H1 (cell line): ENCODE measurements around the gene PANX1. TPM values are rescaled to one million over a fixed set of nuclear protein-coding genes. Genes with fewer than 3 reads are reported as not detected.

ENCODE experiments used
- CTCF ChIA-PET: fragments of 300-600 bp; sonication (Branson Sonifier 250); formaldehyde crosslinking; loops from one replicate; lab custom pipeline; 2021; ENCODE audit not compliant: partially characterized antibody; lab: Charles Lee
- POLR2A ChIA-PET: fragments of 300-600 bp; sonication (Branson Sonifier 250); formaldehyde crosslinking; loops from one replicate; lab custom pipeline; 2021; ENCODE audit warnings: inconsistent platforms; ENCODE audit not compliant: partially characterized antibody; lab: Charles Lee
- DNase-seq, 2 experiments: peaks; one replicate each; pipeline versions ENCODE4 v3.0.0 to v3.0.0-alpha.2; 2010 to 2022; ENCODE audit warnings: low spot score in 2 of 2, low read depth in 1 of 2, mixed read lengths in 1 of 2
- FAIRE-seq: peaks from 2 replicates; lab custom pipeline; 2011; peaks lifted over from hg19 to GRCh38; lab: Jason Lieb, UNC
- H2AFZ ChIP-seq: 2 replicates; pipeline ENCODE4 v1.8.1; 2012; ENCODE audit warnings: low read length, inconsistent platforms
- H2AK5ac ChIP-seq: 2 replicates; pipeline ENCODE4 v1.6.1; 2013; ENCODE audit warnings: low read depth, low read length
- H2BK120ac ChIP-seq: replicated peaks from 2 replicates; pipeline ENCODE3; 2013; ENCODE audit warnings: low read depth, low read length, inconsistent platforms
- H2BK12ac ChIP-seq: 2 replicates; pipeline ENCODE4 v1.6.1; 2013; ENCODE audit warnings: low read depth, low read length
- H2BK15ac ChIP-seq: 2 replicates; pipeline ENCODE4 v1.6.1; 2013; ENCODE audit warnings: low read length
- H2BK20ac ChIP-seq: 2 replicates; pipeline ENCODE4 v1.6.1; 2013; ENCODE audit warnings: low read length
- H2BK5ac ChIP-seq: 2 replicates; pipeline ENCODE4 v1.6.1; 2013; ENCODE audit warnings: low read depth, low read length
- H3K14ac ChIP-seq: 2 replicates; pipeline ENCODE4 v1.6.1; 2013; ENCODE audit warnings: inconsistent platforms; ENCODE audit not compliant: insufficient read length
- H3K18ac ChIP-seq: 2 replicates; pipeline ENCODE4 v1.6.1; 2013; ENCODE audit warnings: low read length; ENCODE audit errors: extremely low read depth
- H3K23ac ChIP-seq: 2 replicates; pipeline ENCODE4 v1.6.1; 2013; ENCODE audit warnings: inconsistent platforms; ENCODE audit not compliant: insufficient read length
- H3K23me2 ChIP-seq: 2 replicates; pipeline ENCODE4 v1.6.1; 2013; ENCODE audit warnings: low read depth, low read length
- H3K27ac ChIP-seq: 2 replicates; pipeline ENCODE4 v1.6.1; 2011; ENCODE audit warnings: low read depth, low read length, inconsistent platforms
- H3K27me3 ChIP-seq, 4 experiments: replicated peaks in 1 of 4; 1 replicate in 1 of 4; 2 replicates in 3 of 4; pipeline versions ENCODE4 v1.6.1 to v1.8.1; 2011 to 2013; ENCODE audit warnings: low read length in 3 of 4, mild to moderate bottlenecking in 3 of 4, inconsistent platforms in 2 of 4, mixed read lengths in 2 of 4, moderate library complexity in 1 of 4; ENCODE audit not compliant: control insufficient read depth in 3 of 4, insufficient read depth in 3 of 4; ENCODE audit errors: extremely low read depth in 1 of 4
- H3K36me3 ChIP-seq, 4 experiments: 2 replicates each; pipeline versions ENCODE4 v1.6.1 to v1.8.1; 2011 to 2013; ENCODE audit warnings: mild to moderate bottlenecking in 4 of 4, low read length in 3 of 4, moderate library complexity in 2 of 4, control low read depth in 1 of 4, inconsistent platforms in 1 of 4; ENCODE audit not compliant: insufficient read depth in 4 of 4, control insufficient read depth in 2 of 4
- H3K4ac ChIP-seq: replicated peaks from 2 replicates; pipeline ENCODE3; 2013; ENCODE audit warnings: low read length, low read depth, mixed read lengths, inconsistent platforms; ENCODE audit not compliant: insufficient read length
- H3K4me1 ChIP-seq, 4 experiments: replicated peaks in 1 of 4; 1 replicate in 1 of 4; 2 replicates in 3 of 4; pipeline versions ENCODE4 v1.6.1 to v1.8.1; 2011 to 2013; ENCODE audit warnings: low read length in 3 of 4, inconsistent platforms in 2 of 4, mixed read lengths in 1 of 4; ENCODE audit not compliant: insufficient read depth in 4 of 4, control insufficient read depth in 3 of 4
- H3K4me2 ChIP-seq, 2 experiments: 2 replicates each; pipeline versions ENCODE4 v1.6.1 to v1.8.1; 2011 to 2013; ENCODE audit warnings: low read depth in 2 of 2, low read length in 2 of 2, control low read depth in 1 of 2, inconsistent platforms in 1 of 2, mild to moderate bottlenecking in 1 of 2; ENCODE audit not compliant: insufficient read depth in 1 of 2
- H3K4me3 ChIP-seq, 4 experiments: fragments of 200-600, 300-600 bp in 1 of 4; sonication (generic), shearing (Covaris generic), sonication (Bioruptor Twin) in 1 of 4; 2 replicates each; pipeline versions ENCODE4 v1.5.1 to v1.8.1; 2011 to 2016; ENCODE audit warnings: low read length in 4 of 4, low read depth in 3 of 4, control low read depth in 2 of 4, inconsistent platforms in 2 of 4, mild to moderate bottlenecking in 2 of 4, mixed read lengths in 1 of 4, moderate library complexity in 1 of 4; ENCODE audit not compliant: insufficient read depth in 2 of 4; ENCODE audit errors: extremely low read depth in 1 of 4
- H3K56ac ChIP-seq: replicated peaks from 2 replicates; pipeline ENCODE3; 2013; ENCODE audit warnings: low read depth, mild to moderate bottlenecking, mixed read lengths, low read length, inconsistent platforms; ENCODE audit not compliant: insufficient read length
- H3K79me1 ChIP-seq: 2 replicates; pipeline ENCODE4 v1.6.1; 2013; ENCODE audit warnings: low read depth, low read length, control low read depth
- H3K79me2 ChIP-seq, 2 experiments: 2 replicates each; pipeline versions ENCODE4 v1.6.1 to v1.8.1; 2012 to 2013; ENCODE audit warnings: low read length in 2 of 2, mild to moderate bottlenecking in 2 of 2, inconsistent platforms in 1 of 2; ENCODE audit not compliant: insufficient read depth in 2 of 2, control insufficient read depth in 1 of 2
- H3K9ac ChIP-seq, 4 experiments: replicated peaks in 1 of 4; 1 replicate in 1 of 4; 2 replicates in 3 of 4; pipeline versions ENCODE4 v1.6.1 to v1.8.1; 2011 to 2013; ENCODE audit warnings: low read depth in 3 of 4, low read length in 3 of 4, control low read depth in 2 of 4, mild to moderate bottlenecking in 2 of 4, moderate library complexity in 2 of 4, inconsistent platforms in 1 of 4; ENCODE audit errors: extremely low read depth in 1 of 4
- H3K9me3 ChIP-seq, 2 experiments: 2 replicates each; pipeline versions ENCODE4 v1.6.1 to v1.8.1; 2012 to 2013; ENCODE audit warnings: mild to moderate bottlenecking in 2 of 2, moderate library complexity in 2 of 2, control low read depth in 1 of 2, inconsistent platforms in 1 of 2, low read depth in 1 of 2, low read length in 1 of 2, mixed read lengths in 1 of 2; ENCODE audit not compliant: insufficient read depth in 2 of 2
- H4K20me1 ChIP-seq, 2 experiments: replicated peaks in 1 of 2; 2 replicates each; pipeline versions ENCODE3 to v1.8.1; 2011 to 2013; ENCODE audit warnings: inconsistent platforms in 2 of 2, low read length in 2 of 2, mild to moderate bottlenecking in 1 of 2; ENCODE audit not compliant: insufficient read depth in 2 of 2, control insufficient read depth in 1 of 2
- H4K5ac ChIP-seq: 2 replicates; pipeline ENCODE4 v1.6.1; 2013; ENCODE audit warnings: low read length, low read depth, mixed read lengths, inconsistent platforms; ENCODE audit not compliant: insufficient read length
- H4K8ac ChIP-seq: 2 replicates; pipeline ENCODE4 v1.8.0; 2013; ENCODE audit warnings: mild to moderate bottlenecking, moderate library complexity, low read length, inconsistent platforms; ENCODE audit not compliant: insufficient read depth; ENCODE audit errors: extremely low read depth
- H4K91ac ChIP-seq: replicated peaks from 2 replicates; pipeline ENCODE3; 2013; ENCODE audit warnings: low read length, mixed read lengths, inconsistent platforms; ENCODE audit not compliant: insufficient read length
- BRCA1 ChIP-seq: IDR thresholded peaks from 2 replicates; pipeline ENCODE4 v1.6.1; 2012; ENCODE audit warnings: low read depth, low read length, improper control_type of control experiment
- CHD1 ChIP-seq: IDR thresholded peaks from 2 replicates; pipeline ENCODE4 v1.6.1; 2012; ENCODE audit warnings: low read depth, low read length, improper control_type of control experiment
- PHF8 ChIP-seq: fragments of 200-600 bp; sonication (generic); conservative IDR thresholded peaks from 2 replicates; pipeline ENCODE4 v1.7.1; 2012; ENCODE audit warnings: low read depth, mild to moderate bottlenecking, inconsistent platforms, low read length, moderate library complexity
- POLR2A ChIP-seq, 2 experiments: IDR thresholded peaks; 1 replicate in 1 of 2; 2 replicates in 1 of 2; pipeline ENCODE4 v1.6.1; 2011; ENCODE audit warnings: low read depth in 2 of 2, low read length in 2 of 2, mild to moderate bottlenecking in 2 of 2; ENCODE audit errors: control extremely low read depth in 1 of 2
- SIX5 ChIP-seq: IDR thresholded peaks from 2 replicates; pipeline ENCODE4 v1.6.1; 2011; ENCODE audit warnings: mild to moderate bottlenecking, low read depth, low read length
- TAF7 ChIP-seq: optimal IDR thresholded peaks from 2 replicates; pipeline ENCODE3; 2011; ENCODE audit warnings: low read depth, mild to moderate bottlenecking, inconsistent platforms, low read length, moderate library complexity, borderline replicate concordance
- TCF12 ChIP-seq: IDR thresholded peaks from 2 replicates; pipeline ENCODE4 v1.6.1; 2011; ENCODE audit warnings: low read depth, mild to moderate bottlenecking, low read length
- WGBS, 2 experiments: shearing (Covaris generic) in 1 of 2; methylation state at CpG; one replicate each; pipeline versions ENCODE4 v1.1.6 to v1.1.7; 2013 to 2015; ENCODE audit warnings: low lambda C conversion rate in 2 of 2, mixed read lengths in 2 of 2, inconsistent platforms in 1 of 2, low coverage in 1 of 2, missing lambda C conversion rate in 1 of 2; ENCODE audit not compliant: insufficient replicate concordance in 2 of 2, insufficient coverage in 1 of 2, insufficient read length in 1 of 2; ENCODE audit errors: extremely low coverage in 1 of 2, missing lambda C conversion rate in 1 of 2; 5-methylcytosine and 5-hydroxymethylcytosine counted together
- polyA plus RNA-seq, 7 experiments: library from polyadenylated mRNA; depleted of rRNA in 3 of 7; stranded (reverse) in 5 of 7; unstranded in 2 of 7; fragments of >200 nt in 5 of 7; fragments of 200-250 nt in 2 of 7; gene quantifications; 1 replicate in 5 of 7; 2 replicates in 1 of 7; 4 replicates in 1 of 7; pipeline versions ENCODE4 v1.2.1 to v1.2.3, GENCODE V29; 2011 to 2013; ENCODE audit warnings: missing spikeins in 2 of 7, mixed read lengths in 2 of 7
- total RNA-seq: library from RNA; stranded (reverse); fragmentation: NEBNext Ultra II Directional; extraction: Animal tissue kit (Norgen Biotek cat#: 25700); gene quantifications from 2 replicates; pipeline ENCODE4 v1.2.1, GENCODE V29; 2021

The PANX1 gene
- total and polyA plus RNA-seq, 2 of the 8 experiments (the other 6 are each of a cell fraction or from before 2014, with no cell fraction given) = 15.9 to 35.2 TPM

DNA sequence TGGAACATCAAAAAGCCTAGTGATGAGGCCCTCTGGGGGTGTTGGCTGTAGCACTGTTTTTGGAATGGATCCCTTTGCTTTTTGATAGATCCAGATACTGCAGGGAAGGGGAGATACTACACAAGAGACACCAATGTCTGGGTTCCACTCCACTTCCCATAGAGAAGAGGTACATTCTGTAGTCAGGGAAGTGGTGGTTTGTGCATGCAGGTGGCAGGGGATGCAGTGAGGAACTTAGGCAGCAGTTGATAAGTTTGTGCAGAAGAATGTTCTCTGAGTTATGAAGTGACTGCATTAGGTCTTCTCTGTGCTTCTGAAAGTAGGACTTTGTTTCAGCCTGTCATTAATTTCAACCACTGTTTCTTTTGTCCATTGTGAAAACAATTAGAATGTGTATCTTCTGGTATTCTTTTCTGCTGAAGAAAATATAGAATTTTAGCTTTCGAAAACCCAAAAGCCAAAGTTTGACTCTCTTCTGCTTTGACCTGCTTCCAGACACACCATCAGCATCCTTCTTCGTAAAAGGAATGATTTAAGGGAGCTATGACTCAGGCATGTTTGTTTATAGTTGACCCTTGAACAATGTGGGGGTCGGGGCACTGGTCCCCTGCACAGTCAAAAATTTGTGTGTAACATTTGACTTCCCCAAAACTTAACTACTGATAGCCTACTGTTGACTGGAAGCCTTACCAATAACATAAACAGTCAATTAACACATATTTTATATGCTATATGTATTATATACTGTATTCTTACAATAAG lies 25.6 kb downstream of the PANX1 start:
- Histone ChIP-seq H4K20me1 (peaks cover 30 to 34% of the 10 kb centered on the region in 2 experiments), H3K4me2 (no peak overlapping the region), H3K4ac (no peak overlapping the region), H2BK120ac (no peak overlapping the region), H3K18ac (no peak overlapping the region), H3K27ac (no peak overlapping the region), H3K56ac (no peak overlapping the region), H2BK12ac (no peak overlapping the region), H3K79me2 (peaks cover 43 to 77% of the 10 kb centered on the region in 2 experiments), H3K23ac (no peak overlapping the region), H3K27me3 (no peaks in the 10 kb centered on the region), H3K4me1 (peaks cover 7 to 19% (median 15%) of the 10 kb centered on the region in 4 experiments), H3K36me3 (peaks cover 0 to 26% (median 10%) of the 10 kb centered on the region in 4 experiments; a peak in 5 of 8 replicates), H3K9ac (no peak overlapping the region), H2BK20ac (no peak overlapping the region), H4K91ac (no peak overlapping the region), H2BK5ac (no peak overlapping the region), H4K5ac (no peak overlapping the region), H3K14ac (no peak overlapping the region), H4K8ac (no peak overlapping the region), H2AFZ (no peak overlapping the region), H2AK5ac (no peak overlapping the region), H2BK15ac (no peak overlapping the region), H3K23me2 (no peaks in the 10 kb centered on the region), H3K79me1 (peaks cover 14% of the 10 kb centered on the region), H3K4me3 (no peak overlapping the region), H3K9me3 (0 out of 4 replicates have a peak, but pooled peaks cover 0 to 4% of the 10 kb centered on the region in 2 experiments)
- FAIRE-seq (no peak), DNase-seq (no peak)
- CTCF ChIA-PET = interaction anchor here (1.2 to 3.1 kb wide), 5 partner anchors 9 to 29 kb away, joined by 4 to 12 read pairs (median 7); no protein-coding TSS in a partner anchor
- 91% methylated on average over 3 of the region's 3 CpGs; no CpG with 5 or more reads in 1 of the 2 experiments for WGBS, 2 experiments
- TF ChIP-seq TCF12 = no peak
- TF ChIP-seq PHF8 = no peak
- no peak for TF ChIP-seq CHD1
- no peak for TF ChIP-seq TAF7
- TF ChIP-seq BRCA1 = no peak
- no peak for TF ChIP-seq POLR2A (IDR thresholded peaks at IDR 0.05; ENCODE audit: control extremely low read depth in 1 of 2, low read depth in 2 of 2, low read length in 2 of 2)
- TF ChIP-seq SIX5 = no peak
- POLR2A ChIA-PET = interaction anchor here (1.3 to 4.6 kb wide), 2 partner anchors 12 to 25 kb away, joined by 3 to 17 read pairs; partner anchors contain the start of gene PANX1
